GM23338 (cell line): Measurements from ENCODE around the gene SMIM5. TPM values are rescaled to one million over a fixed set of nuclear protein-coding genes. Genes with fewer than 3 reads are reported as not detected.

Source experiments
- ATAC-seq: fragments of 200-7000 bp; cut with Tn5 transposase; 3 replicates; pipeline ENCODE4 v1.9.1; 2020
- DNase-seq: peaks from one replicate; pipeline ENCODE4 v3.0.0-alpha.2; 2015; ENCODE audit warnings: low spot score
- H2AFZ ChIP-seq: fragments of 200-600 bp; sonication (generic); 2 replicates; pipeline ENCODE4 v1.8.0; 2016; ENCODE audit warnings: antibody characterized with exemption, mild to moderate bottlenecking, moderate library complexity
- H3F3A ChIP-seq: fragments of 200-600 bp; sonication (generic); replicated peaks from 2 replicates; pipeline ENCODE4 v1.8.0; 2017; ENCODE audit warnings: antibody characterized with exemption, mixed run types, low read depth
- H3K27ac ChIP-seq: fragments of 200-600 bp; sonication (generic); 2 replicates; pipeline ENCODE4 v1.6.1; 2016; ENCODE audit warnings: low read depth
- H3K27me3 ChIP-seq: fragments of 200-600 bp; sonication (generic); 2 replicates; pipeline ENCODE4 v1.8.0; 2016; ENCODE audit warnings: mild to moderate bottlenecking, mixed run types, moderate library complexity; ENCODE audit not compliant: insufficient read depth
- H3K36me3 ChIP-seq: fragments of 200-600 bp; sonication (generic); 2 replicates; pipeline ENCODE4 v1.8.0; 2016; ENCODE audit warnings: mild to moderate bottlenecking; ENCODE audit not compliant: insufficient read depth
- H3K4me1 ChIP-seq: fragments of 200-600 bp; sonication (generic); 2 replicates; pipeline ENCODE4 v1.8.0; 2016; ENCODE audit warnings: mild to moderate bottlenecking, moderate library complexity; ENCODE audit not compliant: insufficient read depth
- H3K4me2 ChIP-seq: fragments of 200-600 bp; sonication (generic); 2 replicates; pipeline ENCODE4 v1.7.1; 2017; ENCODE audit warnings: mixed run types
- H3K4me3 ChIP-seq: fragments of 200-600 bp; sonication (generic); 2 replicates; pipeline ENCODE4 v1.6.1; 2016; ENCODE audit warnings: mixed run types
- H3K79me2 ChIP-seq: fragments of 200-600 bp; sonication (generic); replicated peaks from 2 replicates; pipeline ENCODE4 v1.8.0; 2017; ENCODE audit warnings: mild to moderate bottlenecking; ENCODE audit not compliant: insufficient read depth
- H3K9me2 ChIP-seq: fragments of 200-600 bp; sonication (generic); 2 replicates; pipeline ENCODE4 v1.8.0; 2017; ENCODE audit not compliant: insufficient read depth
- H4K20me1 ChIP-seq: fragments of 200-600 bp; sonication (generic); replicated peaks from 2 replicates; pipeline ENCODE4 v1.8.0; 2017; ENCODE audit warnings: mild to moderate bottlenecking; ENCODE audit not compliant: insufficient read depth
- H3K27ac Mint-ChIP-seq: 2 replicates; pipeline ENCODE4 v1.8.0; 2020; ENCODE audit warnings: inconsistent platforms, mild to moderate bottlenecking, moderate library complexity, mixed read lengths
- H3K27me3 Mint-ChIP-seq: 3 replicates; pipeline ENCODE4 v1.8.0; 2022; ENCODE audit warnings: low read depth, mild to moderate bottlenecking, moderate library complexity, mixed read lengths, inconsistent platforms; ENCODE audit not compliant: insufficient read depth, poor library complexity
- H3K36me3 Mint-ChIP-seq: 3 replicates; pipeline ENCODE4 v1.8.0; 2021; ENCODE audit warnings: low read depth, mild to moderate bottlenecking, inconsistent platforms, moderate library complexity, mixed read lengths
- H3K4me1 Mint-ChIP-seq: 3 replicates; pipeline ENCODE4 v1.8.0; 2020; ENCODE audit warnings: mild to moderate bottlenecking, inconsistent platforms, mixed read lengths
- H3K4me3 Mint-ChIP-seq: 3 replicates; pipeline ENCODE4 v1.8.0; 2021; ENCODE audit warnings: moderate library complexity, mild to moderate bottlenecking, inconsistent platforms, mixed read lengths
- H3K9me3 Mint-ChIP-seq: 3 replicates; pipeline ENCODE4 v1.8.0; 2020; ENCODE audit warnings: moderate library complexity, mild to moderate bottlenecking, inconsistent platforms, mixed read lengths
- CREB1 ChIP-seq: fragments of 250-450 bp; sonication (Bioruptor Pico); IDR thresholded peaks from 2 replicates; pipeline ENCODE4 v1.5.0; 2020; ENCODE audit warnings: low read depth, mild to moderate bottlenecking, moderate library complexity
- EZH2phosphoT487 ChIP-seq: fragments of 200-600 bp; sonication (generic); IDR thresholded peaks from one replicate; pipeline ENCODE4 v1.8.1; 2018; ENCODE audit warnings: antibody characterized with exemption; ENCODE audit not compliant: unreplicated experiment
- JUNB ChIP-seq: IDR thresholded peaks from one replicate; pipeline ENCODE4 v1.6.1; 2016; ENCODE audit warnings: antibody characterized with exemption; ENCODE audit not compliant: unreplicated experiment
- NANOG ChIP-seq: IDR thresholded peaks from 2 replicates; pipeline ENCODE4 v1.6.1; 2016; ENCODE audit warnings: antibody characterized with exemption, borderline replicate concordance
- POLR2AphosphoS5 ChIP-seq: IDR thresholded peaks from 2 replicates; pipeline ENCODE4 v1.6.1; 2016; ENCODE audit warnings: antibody characterized with exemption, low read depth
- STAT1 ChIP-seq: IDR thresholded peaks from one replicate; pipeline ENCODE4 v1.6.1; 2016; ENCODE audit warnings: antibody characterized with exemption; ENCODE audit not compliant: unreplicated experiment
- ZNF114 ChIP-seq: fragments of 250-450 bp; sonication (Bioruptor Pico); IDR thresholded peaks from 2 replicates; pipeline ENCODE4 v1.5.0; 2020; ENCODE audit warnings: mild to moderate bottlenecking, moderate library complexity
- polyA plus RNA-seq: library from polyadenylated mRNA; unstranded; fragments of >200 nt; fragmentation: Nextera tagmentation; extraction: Ambion mirVana; gene quantifications from 2 replicates; pipeline ENCODE4 v1.2.1, GENCODE V29; 2016
- total RNA-seq: library from RNA; depleted of rRNA; stranded (reverse); fragments of >200 nt; shearing (Covaris generic); gene quantifications from 2 replicates; pipeline ENCODE4 v1.2.3, GENCODE V29; 2014
- TF ChIP-seq, protein P1 (sequence below), 2 experiments: fragments of 200-600 bp in 1 of 2; sonication (generic) in 1 of 2; conservative IDR thresholded peaks; 2 replicates each; pipeline versions ENCODE4 v1.5.1 to v1.6.1; 2016 to 2017; ENCODE audit warnings: antibody characterized with exemption in 2 of 2, low read depth in 2 of 2, mild to moderate bottlenecking in 2 of 2, moderate library complexity in 1 of 2
- TF ChIP-seq, protein P2 (sequence below): IDR thresholded peaks from one replicate; pipeline ENCODE4 v1.6.1; 2018; ENCODE audit warnings: antibody characterized with exemption; ENCODE audit not compliant: unreplicated experiment
- TF ChIP-seq, protein P3 (sequence below): IDR thresholded peaks from 2 replicates; pipeline ENCODE4 v1.6.1; 2016; ENCODE audit warnings: antibody characterized with exemption

Gene SMIM5
- total and polyA plus RNA-seq, 2 experiments from 2014 or later: 0.16 TPM; not detected in 1

DNA sequence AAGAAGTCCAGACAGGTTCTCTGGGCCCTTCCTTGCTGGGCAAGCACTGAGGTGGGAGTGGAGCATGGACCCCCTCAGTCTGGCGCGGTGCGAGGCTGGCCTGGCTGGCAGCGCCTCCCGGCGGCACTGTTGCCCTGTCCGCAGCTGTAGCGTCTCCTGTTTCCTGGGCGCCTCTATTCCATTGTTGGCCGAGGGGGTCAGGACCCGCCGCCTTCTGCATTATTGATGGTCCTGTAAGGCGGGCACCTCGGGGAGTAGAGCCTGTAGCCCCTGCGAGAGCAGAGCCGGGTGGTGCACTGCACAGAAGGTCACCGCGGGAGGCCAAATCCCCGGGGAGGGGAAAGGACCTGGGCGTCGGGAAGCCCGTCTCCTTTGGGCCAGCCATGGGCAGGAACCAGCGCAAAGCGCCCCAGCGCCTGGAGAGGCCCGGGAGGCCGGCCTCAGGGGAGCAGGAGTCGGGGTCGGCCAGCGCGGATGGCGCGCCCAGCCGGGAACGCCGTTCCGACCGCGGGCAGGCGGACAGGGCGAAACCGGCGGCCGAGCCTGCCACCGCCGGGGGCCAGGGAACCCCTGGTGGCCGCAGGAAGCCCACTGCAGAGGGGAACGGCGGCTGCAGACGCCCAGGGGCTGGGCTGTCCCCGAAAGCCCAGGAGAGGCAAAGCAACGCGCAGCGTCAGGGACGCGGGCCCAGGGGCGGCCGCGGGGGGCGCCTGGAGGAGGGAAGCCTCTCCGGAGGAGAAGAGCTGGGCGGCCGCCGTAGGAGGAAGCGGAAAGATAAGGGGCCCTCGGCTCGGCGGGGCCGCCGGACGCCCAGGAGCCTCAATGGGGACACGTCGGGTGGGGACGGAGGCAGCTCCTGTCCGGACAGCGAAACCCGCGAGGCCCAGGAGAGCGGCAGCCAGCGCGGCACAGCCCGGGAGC, 45.3 kb upstream of the SMIM5 start, which contains the start of gene MYO15B:
MYO15B (plus strand) TSS at position 126 of the 921 bp plus-strand sequence; CDS start at position 384, 258 bp downstream.
- Histone ChIP-seq H3K4me3 (peak within 1 kb of the TSS; percentile 71), H3K27ac (peak within 1 kb of the TSS; percentile 50; the same call in 1 of the 2 replicates), H3K4me1 (peaks cover 6% of the 10 kb centered on the region), H3K79me2 (no peaks in the 10 kb centered on the region), H3K27me3 (peaks cover 11% of the 10 kb centered on the region), H3K4me2 (peak within 1 kb of the TSS; percentile 95), H3K9me2 (no peaks in the 10 kb centered on the region), H3K36me3 (no peaks in the 10 kb centered on the region), H4K20me1 (no peaks in the 10 kb centered on the region), H3F3A (no peaks in the 10 kb centered on the region), H2AFZ (peak within 1 kb of the TSS; percentile 96)
- peaks cover 11% of the 10 kb centered on the region for H3K9me3 Mint-ChIP-seq
- no peak within 1 kb of the TSS for H3K27ac Mint-ChIP-seq
- DNase-seq (peak; percentile 79), ATAC-seq (peak; percentile 66)
- no peaks in the 10 kb centered on the region for H3K4me1 Mint-ChIP-seq
- no peaks in the 10 kb centered on the region; the same call in 2 of the 3 replicates for H3K36me3 Mint-ChIP-seq
- peaks cover 27% of the 10 kb centered on the region for H3K27me3 Mint-ChIP-seq
- peak within 1 kb of the TSS; percentile 61 for H3K4me3 Mint-ChIP-seq
- TF ChIP-seq STAT1 (no peak), NANOG (no peak), CREB1 (CRISPR knock-in tag) (no peak)
- TF ChIP-seq, protein P1, sequence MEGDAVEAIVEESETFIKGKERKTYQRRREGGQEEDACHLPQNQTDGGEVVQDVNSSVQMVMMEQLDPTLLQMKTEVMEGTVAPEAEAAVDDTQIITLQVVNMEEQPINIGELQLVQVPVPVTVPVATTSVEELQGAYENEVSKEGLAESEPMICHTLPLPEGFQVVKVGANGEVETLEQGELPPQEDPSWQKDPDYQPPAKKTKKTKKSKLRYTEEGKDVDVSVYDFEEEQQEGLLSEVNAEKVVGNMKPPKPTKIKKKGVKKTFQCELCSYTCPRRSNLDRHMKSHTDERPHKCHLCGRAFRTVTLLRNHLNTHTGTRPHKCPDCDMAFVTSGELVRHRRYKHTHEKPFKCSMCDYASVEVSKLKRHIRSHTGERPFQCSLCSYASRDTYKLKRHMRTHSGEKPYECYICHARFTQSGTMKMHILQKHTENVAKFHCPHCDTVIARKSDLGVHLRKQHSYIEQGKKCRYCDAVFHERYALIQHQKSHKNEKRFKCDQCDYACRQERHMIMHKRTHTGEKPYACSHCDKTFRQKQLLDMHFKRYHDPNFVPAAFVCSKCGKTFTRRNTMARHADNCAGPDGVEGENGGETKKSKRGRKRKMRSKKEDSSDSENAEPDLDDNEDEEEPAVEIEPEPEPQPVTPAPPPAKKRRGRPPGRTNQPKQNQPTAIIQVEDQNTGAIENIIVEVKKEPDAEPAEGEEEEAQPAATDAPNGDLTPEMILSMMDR (conservative IDR thresholded peaks at IDR 0.05; ENCODE audit: low read depth in 2 of 2): peak; percentile 20 to 70; a peak in 3 of 4 replicates

DNA sequence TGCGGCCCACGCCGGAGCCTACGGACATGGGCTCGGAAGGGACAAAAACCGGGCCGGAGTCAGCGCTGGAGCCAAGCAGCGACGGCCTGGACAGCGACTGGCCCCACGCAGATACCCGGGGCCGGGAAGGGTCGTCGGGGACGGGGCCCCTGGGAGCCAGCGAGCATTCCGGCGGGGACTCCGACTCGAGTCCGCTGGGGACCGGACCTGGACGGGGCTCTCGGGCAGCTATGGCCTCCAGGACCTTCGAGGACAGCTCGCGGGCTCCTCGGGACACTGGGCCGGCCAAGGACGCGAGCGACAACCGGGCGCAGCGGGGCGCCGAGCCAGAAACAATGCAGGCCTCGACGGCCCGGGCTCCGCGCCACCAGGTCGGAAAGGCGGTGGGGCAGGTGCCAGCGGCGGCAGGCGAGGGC, 44.6 kb upstream of the SMIM5 start:
- H3K27me3 Mint-ChIP-seq: peaks cover 27% of the 10 kb centered on the region
- Histone ChIP-seq H3K27me3 (peaks cover 11% of the 10 kb centered on the region), H3K4me1 (peaks cover 6% of the 10 kb centered on the region), H3K79me2 (no peaks in the 10 kb centered on the region), H3K9me2 (no peaks in the 10 kb centered on the region), H3K27ac (no peak overlapping the region), H3K4me2 (peak overlapping the region; percentile 95), H2AFZ (no peak overlapping the region), H3K4me3 (peak overlapping the region; percentile 71), H3K36me3 (no peaks in the 10 kb centered on the region), H4K20me1 (no peaks in the 10 kb centered on the region), H3F3A (no peaks in the 10 kb centered on the region)
- H3K4me1 Mint-ChIP-seq: no peaks in the 10 kb centered on the region
- H3K27ac Mint-ChIP-seq: no peak overlapping the region
- TF ChIP-seq, protein P2, sequence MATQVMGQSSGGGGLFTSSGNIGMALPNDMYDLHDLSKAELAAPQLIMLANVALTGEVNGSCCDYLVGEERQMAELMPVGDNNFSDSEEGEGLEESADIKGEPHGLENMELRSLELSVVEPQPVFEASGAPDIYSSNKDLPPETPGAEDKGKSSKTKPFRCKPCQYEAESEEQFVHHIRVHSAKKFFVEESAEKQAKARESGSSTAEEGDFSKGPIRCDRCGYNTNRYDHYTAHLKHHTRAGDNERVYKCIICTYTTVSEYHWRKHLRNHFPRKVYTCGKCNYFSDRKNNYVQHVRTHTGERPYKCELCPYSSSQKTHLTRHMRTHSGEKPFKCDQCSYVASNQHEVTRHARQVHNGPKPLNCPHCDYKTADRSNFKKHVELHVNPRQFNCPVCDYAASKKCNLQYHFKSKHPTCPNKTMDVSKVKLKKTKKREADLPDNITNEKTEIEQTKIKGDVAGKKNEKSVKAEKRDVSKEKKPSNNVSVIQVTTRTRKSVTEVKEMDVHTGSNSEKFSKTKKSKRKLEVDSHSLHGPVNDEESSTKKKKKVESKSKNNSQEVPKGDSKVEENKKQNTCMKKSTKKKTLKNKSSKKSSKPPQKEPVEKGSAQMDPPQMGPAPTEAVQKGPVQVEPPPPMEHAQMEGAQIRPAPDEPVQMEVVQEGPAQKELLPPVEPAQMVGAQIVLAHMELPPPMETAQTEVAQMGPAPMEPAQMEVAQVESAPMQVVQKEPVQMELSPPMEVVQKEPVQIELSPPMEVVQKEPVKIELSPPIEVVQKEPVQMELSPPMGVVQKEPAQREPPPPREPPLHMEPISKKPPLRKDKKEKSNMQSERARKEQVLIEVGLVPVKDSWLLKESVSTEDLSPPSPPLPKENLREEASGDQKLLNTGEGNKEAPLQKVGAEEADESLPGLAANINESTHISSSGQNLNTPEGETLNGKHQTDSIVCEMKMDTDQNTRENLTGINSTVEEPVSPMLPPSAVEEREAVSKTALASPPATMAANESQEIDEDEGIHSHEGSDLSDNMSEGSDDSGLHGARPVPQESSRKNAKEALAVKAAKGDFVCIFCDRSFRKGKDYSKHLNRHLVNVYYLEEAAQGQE: no peak
- TF ChIP-seq, protein P3, sequence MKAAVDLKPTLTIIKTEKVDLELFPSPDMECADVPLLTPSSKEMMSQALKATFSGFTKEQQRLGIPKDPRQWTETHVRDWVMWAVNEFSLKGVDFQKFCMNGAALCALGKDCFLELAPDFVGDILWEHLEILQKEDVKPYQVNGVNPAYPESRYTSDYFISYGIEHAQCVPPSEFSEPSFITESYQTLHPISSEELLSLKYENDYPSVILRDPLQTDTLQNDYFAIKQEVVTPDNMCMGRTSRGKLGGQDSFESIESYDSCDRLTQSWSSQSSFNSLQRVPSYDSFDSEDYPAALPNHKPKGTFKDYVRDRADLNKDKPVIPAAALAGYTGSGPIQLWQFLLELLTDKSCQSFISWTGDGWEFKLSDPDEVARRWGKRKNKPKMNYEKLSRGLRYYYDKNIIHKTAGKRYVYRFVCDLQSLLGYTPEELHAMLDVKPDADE: no peak
- TF ChIP-seq ZNF114 (CRISPR knock-in tag) (no peak), JUNB (no peak), EZH2phosphoT487 (no peak), POLR2AphosphoS5 (no peak)
- H3K36me3 Mint-ChIP-seq: no peaks in the 10 kb centered on the region; the same call in 2 of the 3 replicates
- H3K4me3 Mint-ChIP-seq: peak overlapping the region; percentile 59; the same call in 2 of the 3 replicates
- ATAC-seq (peak; percentile 2), DNase-seq (peak; percentile 43)
- peaks cover 11% of the 10 kb centered on the region for H3K9me3 Mint-ChIP-seq
